H1 (cell line): ENCODE data around the gene LIN37. TPM values are rescaled to one million over a fixed set of nuclear protein-coding genes. Genes with fewer than 3 reads are reported as not detected.

Source experiments
- CBX8 ChIP-seq: fragments of 300-800, 300-1000 bp; sonication (generic); IDR thresholded peaks from 2 replicates; pipeline ENCODE4 v1.7.1; 2016; ENCODE audit warnings: low read depth, low read length, borderline replicate concordance
- CHD2 ChIP-seq: IDR thresholded peaks from 2 replicates; pipeline ENCODE4 v1.6.1; 2012; ENCODE audit warnings: low read length, improper control_type of control experiment
- FOSL1 ChIP-seq: IDR thresholded peaks from 2 replicates; pipeline ENCODE4 v1.6.1; 2011; ENCODE audit warnings: mild to moderate bottlenecking, low read depth, low read length, moderate library complexity; ENCODE audit not compliant: insufficient read depth
- JUN ChIP-seq: IDR thresholded peaks from 2 replicates; pipeline ENCODE4 v1.6.1; 2011; ENCODE audit warnings: low read depth, mild to moderate bottlenecking, improper control_type of control experiment, low read length
- KDM5A ChIP-seq: fragments of 200-600 bp; IDR thresholded peaks from 2 replicates; pipeline ENCODE4 v1.7.1; 2012; ENCODE audit warnings: mild to moderate bottlenecking, low read length, inconsistent platforms, mixed read lengths
- SIX5 ChIP-seq: IDR thresholded peaks from 2 replicates; pipeline ENCODE4 v1.6.1; 2011; ENCODE audit warnings: mild to moderate bottlenecking, low read depth, low read length
- SRF ChIP-seq: IDR thresholded peaks from 2 replicates; pipeline ENCODE4 v1.6.1; 2011; ENCODE audit warnings: mild to moderate bottlenecking, low read depth, low read length, moderate library complexity
- polyA plus RNA-seq, 7 experiments: library from polyadenylated mRNA; depleted of rRNA in 3 of 7; stranded (reverse) in 5 of 7; unstranded in 2 of 7; fragments of >200 nt in 5 of 7; fragments of 200-250 nt in 2 of 7; gene quantifications; 1 replicate in 5 of 7; 2 replicates in 1 of 7; 4 replicates in 1 of 7; pipeline versions ENCODE4 v1.2.1 to v1.2.3, GENCODE V29; 2011 to 2013; ENCODE audit warnings: missing spikeins in 2 of 7, mixed read lengths in 2 of 7
- total RNA-seq: library from RNA; stranded (reverse); fragmentation: NEBNext Ultra II Directional; extraction: Animal tissue kit (Norgen Biotek cat#: 25700); gene quantifications from 2 replicates; pipeline ENCODE4 v1.2.1, GENCODE V29; 2021
- TF ChIP-seq, protein P1 (sequence below): IDR thresholded peaks from 2 replicates; pipeline ENCODE4 v1.6.1; 2012; ENCODE audit warnings: inconsistent platforms

Gene LIN37
- total and polyA plus RNA-seq, 2 of the 8 experiments (the other 6 are each of a cell fraction or from before 2014, with no cell fraction given), result 3.8 to 9.8 TPM

DNA sequence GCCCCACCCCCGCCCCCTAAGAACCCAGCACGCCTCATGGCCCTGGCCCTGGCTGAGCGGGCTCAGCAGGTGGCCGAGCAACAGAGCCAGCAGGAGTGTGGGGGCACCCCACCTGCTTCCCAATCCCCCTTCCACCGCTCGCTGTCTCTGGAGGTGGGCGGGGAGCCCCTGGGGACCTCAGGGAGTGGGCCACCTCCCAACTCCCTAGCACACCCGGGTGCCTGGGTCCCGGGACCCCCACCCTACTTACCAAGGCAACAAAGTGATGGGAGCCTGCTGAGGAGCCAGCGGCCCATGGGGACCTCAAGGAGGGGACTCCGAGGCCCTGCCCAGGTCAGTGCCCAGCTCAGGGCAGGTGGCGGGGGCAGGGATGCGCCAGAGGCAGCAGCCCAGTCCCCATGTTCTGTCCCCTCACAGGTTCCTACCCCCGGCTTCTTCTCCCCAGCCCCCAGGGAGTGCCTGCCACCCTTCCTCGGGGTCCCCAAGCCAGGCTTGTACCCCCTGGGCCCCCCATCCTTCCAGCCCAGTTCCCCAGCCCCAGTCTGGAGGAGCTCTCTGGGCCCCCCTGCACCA lies 38.9 kb downstream of the LIN37 start (continued):
- TF ChIP-seq SRF, result no peak
- no peak for TF ChIP-seq FOSL1
- TF ChIP-seq SIX5, result no peak
- no peak for TF ChIP-seq KDM5A
- TF ChIP-seq, protein P1, sequence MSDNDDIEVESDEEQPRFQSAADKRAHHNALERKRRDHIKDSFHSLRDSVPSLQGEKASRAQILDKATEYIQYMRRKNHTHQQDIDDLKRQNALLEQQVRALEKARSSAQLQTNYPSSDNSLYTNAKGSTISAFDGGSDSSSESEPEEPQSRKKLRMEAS, result no peak
- TF ChIP-seq CHD2, result no peak
- no peak for TF ChIP-seq CBX8
- no peak for TF ChIP-seq JUN
- TF ChIP-seq, all 59 proteins: peak for 0
